ENCODE results near the gene MIXL1.
A peak's percentile ranks its signal among the peaks of the same experiment; 100 is the strongest.
"Not testable (repeated sequence)": the region's sequence is repeated elsewhere in the genome, so short reads cannot be mapped to it uniquely, and the experiment has no call there.

Gene MIXL1

GRCh38 chr1:226223786-226224244 is 351 bp downstream of the MIXL1 start:
- H3K4me1 Mint-ChIP-seq, result peaks cover 5% of the 10 kb centered on the region
- H3K9me3 Mint-ChIP-seq, result no peaks in the 10 kb centered on the region
- H3K27ac Mint-ChIP-seq (ENCODE audit: low read depth), result no peak overlapping the region
- no peaks in the 10 kb centered on the region for H3K36me3 Mint-ChIP-seq (ENCODE audit: insufficient read depth)
- H3K4me3 Mint-ChIP-seq, result peak overlapping the region; percentile 77
- no peak for DNase-seq (ENCODE audit: low spot score in 2 of 2)
- ATAC-seq (replicated peaks; ENCODE audit: extremely low read depth, poor library complexity, severe bottlenecking), result peak; percentile 60
- peaks cover 41% of the 10 kb centered on the region for H3K27me3 Mint-ChIP-seq

DNA sequence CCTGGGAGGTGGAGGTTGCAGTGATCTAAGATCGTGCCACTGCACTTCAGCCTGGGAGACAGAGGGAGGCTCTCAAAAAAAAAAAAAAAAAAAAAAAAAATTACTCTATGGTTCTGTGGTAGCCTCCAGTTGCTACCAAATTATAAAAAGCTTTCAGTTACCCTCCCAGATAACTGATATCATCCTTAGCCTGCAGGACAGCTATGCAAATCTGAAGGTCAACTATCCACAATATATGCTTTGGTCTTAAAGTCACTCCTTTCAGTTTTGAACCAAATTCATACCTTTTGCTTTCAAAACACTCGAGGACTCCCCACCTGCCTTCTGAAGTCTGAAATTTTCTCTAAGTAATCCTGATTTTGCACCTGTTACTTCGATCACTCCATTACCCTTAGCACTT is 3.1 kb downstream of the MIXL1 start:
- no peaks in the 10 kb centered on the region for H3K9me3 Mint-ChIP-seq
- H3K4me1 Mint-ChIP-seq, result peaks cover 5% of the 10 kb centered on the region
- DNase-seq (ENCODE audit: low spot score in 2 of 2) (no peak), ATAC-seq (replicated peaks; ENCODE audit: extremely low read depth, poor library complexity, severe bottlenecking) (no peak)
- H3K36me3 Mint-ChIP-seq (ENCODE audit: insufficient read depth), result no peaks in the 10 kb centered on the region
- no peak overlapping the region for H3K4me3 Mint-ChIP-seq
- H3K27ac Mint-ChIP-seq (ENCODE audit: low read depth), result no peak overlapping the region
- H3K27me3 Mint-ChIP-seq, result peaks cover 33% of the 10 kb centered on the region

DNA sequence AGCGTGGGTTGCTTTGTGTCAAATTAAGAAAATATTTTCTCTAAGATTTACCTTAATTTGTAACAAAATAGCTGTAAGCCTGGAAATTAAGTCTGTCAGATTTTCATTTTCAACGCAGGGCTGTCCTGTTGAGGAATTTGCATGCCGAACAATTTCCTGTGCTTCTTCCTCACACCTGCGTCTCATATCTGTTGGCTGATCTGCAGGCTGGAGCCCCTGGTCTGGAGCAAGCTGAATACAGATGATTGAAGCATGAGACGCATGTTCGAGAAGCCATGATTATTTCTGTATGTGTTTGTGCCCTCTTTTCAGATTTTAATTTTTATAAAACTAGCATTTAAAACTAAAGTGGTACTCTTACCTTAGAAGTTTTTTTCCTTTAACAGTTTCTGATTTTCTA is 9.8 kb downstream of the MIXL1 start:
- H3K27ac Mint-ChIP-seq (ENCODE audit: low read depth), result no peak overlapping the region
- no peaks in the 10 kb centered on the region for H3K4me1 Mint-ChIP-seq
- ATAC-seq (replicated peaks; ENCODE audit: extremely low read depth, poor library complexity, severe bottlenecking) (no peak), DNase-seq (ENCODE audit: low spot score in 2 of 2) (no peak)
- no peaks in the 10 kb centered on the region for H3K9me3 Mint-ChIP-seq
- H3K27me3 Mint-ChIP-seq, result no peaks in the 10 kb centered on the region
- H3K36me3 Mint-ChIP-seq (ENCODE audit: insufficient read depth), result peaks cover 11% of the 10 kb centered on the region
- no peak overlapping the region for H3K4me3 Mint-ChIP-seq

GRCh38 chr1:226233806-226234205 is 10.3 kb downstream of the MIXL1 start:
- Mint-ChIP-seq H3K9me3 (no peaks in the 10 kb centered on the region), H3K4me1 (no peaks in the 10 kb centered on the region), H3K27me3 (no peaks in the 10 kb centered on the region), H3K36me3 (ENCODE audit: insufficient read depth) (peaks cover 12% of the 10 kb centered on the region), H3K27ac (ENCODE audit: low read depth) (no peak overlapping the region), H3K4me3 (no peak overlapping the region)
- DNase-seq (ENCODE audit: low spot score in 2 of 2) (no peak), ATAC-seq (replicated peaks; ENCODE audit: extremely low read depth, poor library complexity, severe bottlenecking) (no peak)

GRCh38 chr1:226236826-226237225 is 13.4 kb downstream of the MIXL1 start:
- no peak overlapping the region for H3K27ac Mint-ChIP-seq (ENCODE audit: low read depth)
- no peak overlapping the region for H3K4me3 Mint-ChIP-seq
- H3K36me3 Mint-ChIP-seq (ENCODE audit: insufficient read depth), result peaks cover 15% of the 10 kb centered on the region
- H3K4me1 Mint-ChIP-seq, result no peaks in the 10 kb centered on the region
- no peak for DNase-seq (ENCODE audit: low spot score in 2 of 2)
- no peak for ATAC-seq (replicated peaks; ENCODE audit: extremely low read depth, poor library complexity, severe bottlenecking)
- no peaks in the 10 kb centered on the region for H3K27me3 Mint-ChIP-seq
- no peaks in the 10 kb centered on the region for H3K9me3 Mint-ChIP-seq

DNA sequence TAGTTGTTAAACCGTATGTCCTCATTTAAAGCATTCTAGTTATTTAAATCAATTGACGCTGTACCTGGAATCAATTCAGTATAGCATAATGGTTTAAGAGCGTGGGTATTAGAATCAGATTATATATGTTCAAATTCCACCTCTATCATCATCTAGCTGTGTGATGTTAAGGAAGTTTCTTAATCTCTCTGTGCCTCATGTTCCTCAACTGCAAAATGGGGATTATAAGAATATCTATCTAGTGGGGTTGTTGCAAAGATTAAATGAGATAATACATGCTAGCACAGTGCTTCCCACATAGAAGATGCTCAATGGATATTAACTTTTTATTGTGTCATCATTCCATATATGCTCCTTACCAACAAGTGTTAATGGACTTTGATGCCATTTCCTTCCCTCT is 16.0 kb downstream of the MIXL1 start:
- ATAC-seq (replicated peaks; ENCODE audit: extremely low read depth, poor library complexity, severe bottlenecking) (no peak), DNase-seq (ENCODE audit: low spot score in 2 of 2) (no peak)
- Mint-ChIP-seq H3K27ac (ENCODE audit: low read depth) (no peak overlapping the region), H3K4me1 (no peaks in the 10 kb centered on the region), H3K27me3 (no peaks in the 10 kb centered on the region), H3K4me3 (no peak overlapping the region), H3K36me3 (ENCODE audit: insufficient read depth) (peaks cover 14% of the 10 kb centered on the region), H3K9me3 (no peaks in the 10 kb centered on the region)

GRCh38 chr1:226248091-226248490 is 24.6 kb downstream of the MIXL1 start:
- H3K9me3 Mint-ChIP-seq, result no peaks in the 10 kb centered on the region

GRCh38 chr1:226248796-226249195 is 25.3 kb downstream of the MIXL1 start:
- H3K36me3 Mint-ChIP-seq (ENCODE audit: insufficient read depth), result peaks cover 13% of the 10 kb centered on the region
- H3K27me3 Mint-ChIP-seq, result no peaks in the 10 kb centered on the region
- ATAC-seq (replicated peaks; ENCODE audit: extremely low read depth, poor library complexity, severe bottlenecking) (no peak), DNase-seq (ENCODE audit: low spot score in 2 of 2) (no peak)
- H3K4me1 Mint-ChIP-seq, result no peaks in the 10 kb centered on the region
- no peak overlapping the region for H3K27ac Mint-ChIP-seq (ENCODE audit: low read depth)
- no peaks in the 10 kb centered on the region for H3K9me3 Mint-ChIP-seq
- H3K4me3 Mint-ChIP-seq, result no peak overlapping the region

More at GRCh38 chr1:226248091-226248490, 24.6 kb downstream of the MIXL1 start:
- no peaks in the 10 kb centered on the region for H3K27me3 Mint-ChIP-seq
- no peaks in the 10 kb centered on the region for H3K4me1 Mint-ChIP-seq
- no peak for DNase-seq (ENCODE audit: low spot score in 2 of 2)
- no peak overlapping the region for H3K27ac Mint-ChIP-seq (ENCODE audit: low read depth)
- H3K36me3 Mint-ChIP-seq (ENCODE audit: insufficient read depth), result peaks cover 13% of the 10 kb centered on the region
- no peak for ATAC-seq (replicated peaks; ENCODE audit: extremely low read depth, poor library complexity, severe bottlenecking)
- H3K4me3 Mint-ChIP-seq, result no peak overlapping the region

DNA sequence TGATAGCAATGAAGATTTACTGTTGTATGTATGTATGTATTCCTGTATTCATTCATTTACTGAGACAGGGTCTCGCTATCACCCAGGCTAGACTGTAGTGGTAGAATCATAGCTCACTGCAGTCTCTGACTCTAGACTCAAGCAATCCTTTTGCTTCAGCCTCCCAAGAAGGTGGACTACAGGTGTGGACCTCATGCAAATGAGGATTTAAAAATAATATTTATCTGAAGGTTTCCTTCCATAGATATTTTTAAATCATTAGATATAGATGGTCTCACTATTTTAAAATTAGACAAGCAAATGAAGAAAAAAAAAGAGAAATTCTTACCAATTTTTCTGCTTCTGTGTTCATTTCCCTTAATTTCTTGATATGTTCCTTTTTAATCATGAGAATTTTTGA is 27.0 kb downstream of the MIXL1 start:
- DNase-seq (ENCODE audit: low spot score in 2 of 2) (no peak), ATAC-seq (replicated peaks; ENCODE audit: extremely low read depth, poor library complexity, severe bottlenecking) (no peak)
- no peaks in the 10 kb centered on the region for H3K27me3 Mint-ChIP-seq
- H3K9me3 Mint-ChIP-seq, result no peaks in the 10 kb centered on the region
- no peak overlapping the region for H3K27ac Mint-ChIP-seq (ENCODE audit: low read depth)
- H3K36me3 Mint-ChIP-seq (ENCODE audit: insufficient read depth), result peaks cover 13% of the 10 kb centered on the region
- no peak overlapping the region for H3K4me3 Mint-ChIP-seq
- H3K4me1 Mint-ChIP-seq, result no peaks in the 10 kb centered on the region

- H3K4me3 Mint-ChIP-seq; H3K4me1 Mint-ChIP-seq; H3K9me3 Mint-ChIP-seq; ATAC-seq (replicated peaks; ENCODE audit: extremely low read depth, poor library complexity, severe bottlenecking); DNase-seq (ENCODE audit: low spot score in 2 of 2); H3K27ac Mint-ChIP-seq (ENCODE audit: low read depth); H3K27me3 Mint-ChIP-seq: not testable (repeated sequence)
- H3K36me3 Mint-ChIP-seq (ENCODE audit: insufficient read depth), result peaks cover 11% of the 10 kb centered on the region
Measured at GRCh38 chr1:226252841-226253240, 29.4 kb downstream of the MIXL1 start.

DNA sequence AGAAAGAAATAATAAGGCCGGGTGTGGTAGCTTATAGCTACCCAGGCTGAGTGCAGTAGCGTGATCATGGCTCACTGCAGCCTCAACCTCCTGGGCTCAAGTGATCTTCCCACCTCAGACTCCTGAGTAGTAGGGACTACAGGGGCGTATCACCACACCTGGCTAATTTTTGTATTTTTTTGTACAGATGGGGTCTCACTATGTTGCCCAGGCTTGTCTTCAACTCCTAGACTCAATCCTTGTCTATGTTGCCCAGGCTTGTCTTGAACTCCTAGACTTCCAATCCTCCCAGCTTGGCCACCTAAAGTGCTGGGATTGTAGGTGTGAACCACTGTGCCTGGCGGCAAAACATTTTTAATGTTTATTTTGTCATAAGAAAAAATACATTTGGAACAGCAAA is 30.5 kb downstream of the MIXL1 start:
- DNase-seq (ENCODE audit: low spot score in 2 of 2) (no peak), ATAC-seq (replicated peaks; ENCODE audit: extremely low read depth, poor library complexity, severe bottlenecking) (no peak)
- Mint-ChIP-seq H3K9me3 (no peaks in the 10 kb centered on the region), H3K36me3 (ENCODE audit: insufficient read depth) (peaks cover 11% of the 10 kb centered on the region), H3K27ac (ENCODE audit: low read depth) (no peak overlapping the region), H3K4me1 (no peaks in the 10 kb centered on the region), H3K4me3 (no peak overlapping the region), H3K27me3 (no peaks in the 10 kb centered on the region)

GRCh38 chr1:226255380-226255779 is 31.9 kb downstream of the MIXL1 start:
- Mint-ChIP-seq H3K36me3 (ENCODE audit: insufficient read depth) (peaks cover 8% of the 10 kb centered on the region), H3K27me3 (no peaks in the 10 kb centered on the region), H3K4me1 (no peaks in the 10 kb centered on the region), H3K4me3 (no peak overlapping the region), H3K27ac (ENCODE audit: low read depth) (no peak overlapping the region), H3K9me3 (no peaks in the 10 kb centered on the region)
- DNase-seq (ENCODE audit: low spot score in 2 of 2) (no peak), ATAC-seq (replicated peaks; ENCODE audit: extremely low read depth, poor library complexity, severe bottlenecking) (no peak)

DNA sequence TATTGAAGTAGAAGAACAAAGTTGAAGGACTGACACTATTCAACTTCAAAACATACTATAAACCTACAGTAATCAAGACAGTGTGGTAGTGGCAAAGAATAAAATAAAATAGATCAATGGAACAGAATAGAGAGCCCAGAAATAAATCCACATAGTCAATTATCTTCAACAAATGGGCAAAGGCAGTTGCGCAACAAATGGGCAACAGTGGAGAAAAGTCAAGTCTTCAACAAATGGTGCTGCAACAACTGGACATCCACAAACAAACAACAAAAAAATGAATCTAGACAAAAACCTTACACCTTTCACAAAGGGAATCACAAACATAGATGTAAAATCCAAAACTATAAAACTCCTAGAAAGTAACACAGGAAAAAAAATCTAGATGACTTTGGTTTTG is 38.4 kb downstream of the MIXL1 start:
- H3K27ac Mint-ChIP-seq (ENCODE audit: low read depth), result no peak overlapping the region
- no peak overlapping the region for H3K4me3 Mint-ChIP-seq

More for the DNA sequence above, 38.4 kb downstream of the MIXL1 start:
- Mint-ChIP-seq H3K36me3 (ENCODE audit: insufficient read depth) (peaks cover 2% of the 10 kb centered on the region), H3K4me1 (no peaks in the 10 kb centered on the region), H3K27me3 (no peaks in the 10 kb centered on the region), H3K9me3 (no peaks in the 10 kb centered on the region)
- no peak for ATAC-seq (replicated peaks; ENCODE audit: extremely low read depth, poor library complexity, severe bottlenecking)
- no peak for DNase-seq (ENCODE audit: low spot score in 2 of 2)

Measured in central memory CD8-positive, alpha-beta T cell (primary cell).